HT-29 (cell line): ENCODE measurements around the gene SP4. TPM values are rescaled to one million over a fixed set of nuclear protein-coding genes. Genes with fewer than 3 reads are reported as not detected.
"Not testable (repeated sequence)": the region's sequence is repeated elsewhere in the genome, so short reads cannot be mapped to it uniquely, and the experiment has no call there.

ENCODE experiments used
- DNase-seq: peaks from one replicate; pipeline ENCODE4 v3.0.0-alpha.2; 2015; ENCODE audit warnings: low spot score
- small RNA-seq: library from RNA; depleted of rRNA; stranded (forward); fragments of <200 nt; gene quantifications from one replicate; pipeline ENCODE3, GENCODE V24; 2014
- total RNA-seq: library from RNA; depleted of rRNA; stranded (reverse); fragments of >200 nt; shearing (Covaris generic); gene quantifications from 2 replicates; pipeline ENCODE4 v1.2.3, GENCODE V29; 2014; rRNA removed

SP4 gene
- total RNA-seq, 1 experiment from 2014 or later, result 4.5 TPM

GRCh38 chr7:21524680-21525079, 96.8 kb downstream of the SP4 start:
- DNase-seq, result no peak

GRCh38 chr7:21526007-21526406, 98.1 kb downstream of the SP4 start:
- peak; percentile 69 for DNase-seq

GRCh38 chr7:21526448-21526847, 98.6 kb downstream of the SP4 start:
- no peak for DNase-seq

GRCh38 chr7:21532485-21532884, 104.6 kb downstream of the SP4 start:
- DNase-seq, result not testable (repeated sequence)

- not testable (repeated sequence) for DNase-seq
Measured at GRCh38 chr7:21533646-21534045, 105.8 kb downstream of the SP4 start.

GRCh38 chr7:21536445-21537118, 108.7 kb downstream of the SP4 start:
- not testable (repeated sequence) for DNase-seq

GRCh38 chr7:21538936-21539495, 111.1 kb downstream of the SP4 start:
- no peak for DNase-seq

GRCh38 chr7:21542891-21543527, 115.1 kb downstream of the SP4 start, which contains the start of gene DNAH11:
DNAH11 (plus strand) TSS chr7:21543039; CDS start chr7:21543246, 207 bp downstream.
- no peak for DNase-seq

- no peak for DNase-seq
Measured at GRCh38 chr7:21543528-21544302, 115.8 kb downstream of the SP4 start.

- DNase-seq, result no peak
Measured at GRCh38 chr7:21544303-21544656, 116.4 kb downstream of the SP4 start.

GRCh38 chr7:21544715-21545114, 116.8 kb downstream of the SP4 start:
- peak; percentile 8 for DNase-seq

- no peak for DNase-seq
Measured at GRCh38 chr7:21547501-21547900, 119.6 kb downstream of the SP4 start.

GRCh38 chr7:21548491-21548890, 120.6 kb downstream of the SP4 start:
- no peak for DNase-seq

- peak; percentile 8 for DNase-seq
Measured at GRCh38 chr7:21550076-21550475, 122.2 kb downstream of the SP4 start.

GRCh38 chr7:21550821-21551531, 123.1 kb downstream of the SP4 start:
- peak; percentile 75 for DNase-seq

GRCh38 chr7:21562385-21562784, 134.5 kb downstream of the SP4 start:
- no peak for DNase-seq

Small RNA genes lying within 50 kb of the gene (small RNA-seq; reads per million reads assigned to genes)
- gene MIR1183 (not detected), gene RNU1-15P (not detected)

Other genes starting within 250 kb of the SP4 start
- not detected in 2 replicates for gene DNAH11, start 115.0 kb downstream of the SP4 start, total RNA-seq